C4-2B (cell line): Measurements from ENCODE around the gene ATP11A.

Experiments
- CTCF ChIP-seq: fragments of 450-650 bp; conservative IDR thresholded peaks from 2 replicates; pipeline ENCODE4 v1.5.1; 2017; ENCODE audit warnings: mild to moderate bottlenecking
- ZFX ChIP-seq: fragments of 450-650 bp; IDR thresholded peaks from 2 replicates; pipeline ENCODE4 v1.6.1; 2017

DNA sequence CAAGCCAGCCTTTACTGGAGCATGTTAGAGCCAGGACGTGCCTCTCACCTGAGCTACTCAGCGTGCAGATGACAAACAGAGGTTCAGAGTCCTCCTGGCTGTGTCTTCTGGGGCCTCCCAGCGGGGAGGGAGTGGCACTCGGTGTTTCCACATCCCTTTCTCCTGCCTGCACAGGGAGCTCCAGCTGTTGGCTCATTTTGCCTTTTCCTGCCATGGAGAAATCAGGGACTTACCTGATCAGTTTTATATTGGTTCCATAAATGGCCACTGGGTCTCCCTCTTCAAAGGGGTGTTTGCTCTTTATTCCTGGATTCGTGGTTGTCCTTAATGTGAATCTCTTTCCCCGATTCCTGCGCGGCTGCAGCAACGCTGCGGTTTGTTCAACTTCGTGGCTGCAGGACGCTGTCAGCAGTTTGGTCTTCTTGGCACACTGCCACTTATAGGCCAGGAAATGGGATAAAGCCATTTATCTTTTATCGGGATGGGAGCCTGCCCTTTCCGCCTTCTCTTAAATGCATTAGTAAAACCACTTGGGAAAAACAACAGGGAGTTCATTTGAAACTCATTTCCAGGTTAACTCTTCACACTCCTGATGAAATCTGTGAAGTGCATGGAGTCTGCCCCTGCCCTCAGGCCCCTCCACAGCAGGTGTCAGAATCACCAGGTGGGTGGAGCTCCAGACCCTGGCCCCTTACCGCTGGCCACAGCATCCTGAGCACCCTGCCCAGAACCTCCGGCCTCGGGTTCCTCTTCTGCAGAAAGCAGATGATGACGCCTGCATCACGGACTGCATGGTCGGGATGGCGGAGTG lies 239.3 kb downstream of the ATP11A start:
- TF ChIP-seq CTCF (no peak), ZFX (no peak)
